DND-41 (cell line): ENCODE data around the gene MRAP.

Experiments
- ATAC-seq: fragments of 200-7000 bp; cut with Tn5 transposase; 3 replicates; pipeline ENCODE4 v1.9.1; 2021; ENCODE audit warnings: low read depth; ENCODE audit not compliant: insufficient read depth
- DNase-seq: peaks from one replicate; pipeline ENCODE4 v3.0.0-alpha.2; 2020
- H2AFZ ChIP-seq: 2 replicates; pipeline ENCODE4 v1.6.0; 2012; ENCODE audit warnings: low read depth, low read length
- H3K27ac ChIP-seq: 2 replicates; pipeline ENCODE4 v1.5.1; 2012; ENCODE audit warnings: low read length, inconsistent platforms
- H3K27me3 ChIP-seq: fragments of 200-600 bp; sonication (generic); 2 replicates; pipeline ENCODE4 v1.6.0; 2012; ENCODE audit warnings: low read length, mild to moderate bottlenecking, inconsistent platforms; ENCODE audit not compliant: insufficient read depth, poor library complexity
- H3K36me3 ChIP-seq: 2 replicates; pipeline ENCODE4 v1.5.1; 2012; ENCODE audit warnings: low read length, inconsistent platforms; ENCODE audit not compliant: insufficient read depth
- H3K4me1 ChIP-seq: 2 replicates; pipeline ENCODE4 v1.5.1; 2012; ENCODE audit warnings: mild to moderate bottlenecking, low read length; ENCODE audit not compliant: insufficient read depth
- H3K4me2 ChIP-seq: 2 replicates; pipeline ENCODE4 v1.6.0; 2012; ENCODE audit warnings: mild to moderate bottlenecking, moderate library complexity, low read length, inconsistent platforms; ENCODE audit not compliant: insufficient read depth
- H3K4me3 ChIP-seq, 2 experiments: fragments of 200-600 bp in 1 of 2; shearing (Covaris generic) in 1 of 2; 2 replicates each; pipeline ENCODE4 v1.5.1; 2012 to 2016; ENCODE audit warnings: inconsistent platforms in 2 of 2, low read length in 2 of 2, mild to moderate bottlenecking in 2 of 2, low read depth in 1 of 2, moderate library complexity in 1 of 2
- H3K79me2 ChIP-seq: 2 replicates; pipeline ENCODE4 v1.6.0; 2012; ENCODE audit warnings: low read length, inconsistent platforms; ENCODE audit not compliant: insufficient read depth
- H3K9ac ChIP-seq: 2 replicates; pipeline ENCODE4 v1.6.0; 2012; ENCODE audit warnings: low read depth, mild to moderate bottlenecking, inconsistent platforms, low read length, moderate library complexity
- H3K9me3 ChIP-seq: 2 replicates; pipeline ENCODE4 v1.5.1; 2012; ENCODE audit warnings: low read length, moderate library complexity, mild to moderate bottlenecking, inconsistent platforms; ENCODE audit not compliant: insufficient read depth, severe bottlenecking
- H4K20me1 ChIP-seq: 2 replicates; pipeline ENCODE4 v1.6.0; 2012; ENCODE audit warnings: low read length; ENCODE audit not compliant: insufficient read depth
- EZH2 ChIP-seq: IDR thresholded peaks from 3 replicates; pipeline ENCODE4 v1.6.1; 2012; ENCODE audit warnings: borderline replicate concordance, low read depth, mild to moderate bottlenecking, moderate library complexity, low read length, inconsistent platforms; ENCODE audit not compliant: severe bottlenecking
- TF ChIP-seq, protein P1 (sequence below): IDR thresholded peaks from 2 replicates; pipeline ENCODE4 v1.5.1; 2012; ENCODE audit warnings: borderline replicate concordance, low read length, moderate library complexity, mild to moderate bottlenecking; ENCODE audit not compliant: poor library complexity, severe bottlenecking; ENCODE audit errors: extremely low read depth

MRAP gene

DNA sequence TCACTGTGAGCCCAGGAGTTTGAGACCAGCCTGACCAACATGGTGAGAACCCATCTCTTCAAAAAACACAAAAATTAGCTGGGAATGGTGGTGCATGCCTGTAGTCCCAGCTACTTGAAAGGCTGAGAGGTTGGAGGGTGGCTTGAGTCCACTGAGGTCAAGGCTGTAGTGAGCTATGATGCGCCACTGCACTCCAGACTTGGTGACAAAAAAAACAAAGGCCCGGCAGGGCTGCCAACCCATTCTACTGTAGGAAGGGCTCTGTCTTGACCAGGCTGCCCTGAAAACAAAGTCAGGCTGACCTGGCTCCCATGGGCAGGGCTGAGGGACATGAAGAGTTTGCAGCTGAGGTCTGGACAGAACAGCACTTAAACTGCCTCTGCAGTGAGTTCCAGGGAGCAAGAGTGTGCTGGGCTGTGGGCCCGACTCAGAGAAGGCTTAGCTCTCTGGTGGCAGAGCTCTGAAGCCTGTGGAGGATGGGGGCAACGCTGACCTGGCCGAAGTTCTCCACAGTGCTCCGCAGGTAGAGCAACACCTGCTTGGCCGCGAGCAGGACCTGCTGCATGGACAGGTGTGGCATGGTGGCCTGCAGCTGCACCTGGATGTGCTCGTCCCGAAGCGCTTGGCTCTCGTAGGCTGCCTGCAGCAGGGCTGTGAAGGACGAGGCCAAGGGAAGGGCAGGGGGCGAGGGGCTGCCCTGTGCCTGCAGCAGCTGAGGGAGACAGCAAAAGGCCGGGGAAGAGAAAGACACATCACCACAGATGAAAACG, 51.7 kb downstream of the MRAP start:
- H2AFZ ChIP-seq = no peak overlapping the region
- no peaks in the 10 kb centered on the region for H3K27me3 ChIP-seq
- TF ChIP-seq, protein P1, sequence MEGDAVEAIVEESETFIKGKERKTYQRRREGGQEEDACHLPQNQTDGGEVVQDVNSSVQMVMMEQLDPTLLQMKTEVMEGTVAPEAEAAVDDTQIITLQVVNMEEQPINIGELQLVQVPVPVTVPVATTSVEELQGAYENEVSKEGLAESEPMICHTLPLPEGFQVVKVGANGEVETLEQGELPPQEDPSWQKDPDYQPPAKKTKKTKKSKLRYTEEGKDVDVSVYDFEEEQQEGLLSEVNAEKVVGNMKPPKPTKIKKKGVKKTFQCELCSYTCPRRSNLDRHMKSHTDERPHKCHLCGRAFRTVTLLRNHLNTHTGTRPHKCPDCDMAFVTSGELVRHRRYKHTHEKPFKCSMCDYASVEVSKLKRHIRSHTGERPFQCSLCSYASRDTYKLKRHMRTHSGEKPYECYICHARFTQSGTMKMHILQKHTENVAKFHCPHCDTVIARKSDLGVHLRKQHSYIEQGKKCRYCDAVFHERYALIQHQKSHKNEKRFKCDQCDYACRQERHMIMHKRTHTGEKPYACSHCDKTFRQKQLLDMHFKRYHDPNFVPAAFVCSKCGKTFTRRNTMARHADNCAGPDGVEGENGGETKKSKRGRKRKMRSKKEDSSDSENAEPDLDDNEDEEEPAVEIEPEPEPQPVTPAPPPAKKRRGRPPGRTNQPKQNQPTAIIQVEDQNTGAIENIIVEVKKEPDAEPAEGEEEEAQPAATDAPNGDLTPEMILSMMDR = no peak
- no peak for TF ChIP-seq EZH2
- H3K4me1 ChIP-seq = no peaks in the 10 kb centered on the region
- no peak overlapping the region for H3K4me2 ChIP-seq
- no peak overlapping the region for H3K27ac ChIP-seq
- DNase-seq = no peak
- H3K4me3 ChIP-seq = no peak overlapping the region
- no peaks in the 10 kb centered on the region for H3K79me2 ChIP-seq
- 0 out of 2 replicates have a peak, but pooled peaks cover 2% of the 10 kb centered on the region for H4K20me1 ChIP-seq
- peaks cover 1% of the 10 kb centered on the region for H3K9me3 ChIP-seq
- peaks cover 100% of the 10 kb centered on the region for H3K36me3 ChIP-seq
- ATAC-seq = no peak
- no peak overlapping the region for H3K9ac ChIP-seq

DNA sequence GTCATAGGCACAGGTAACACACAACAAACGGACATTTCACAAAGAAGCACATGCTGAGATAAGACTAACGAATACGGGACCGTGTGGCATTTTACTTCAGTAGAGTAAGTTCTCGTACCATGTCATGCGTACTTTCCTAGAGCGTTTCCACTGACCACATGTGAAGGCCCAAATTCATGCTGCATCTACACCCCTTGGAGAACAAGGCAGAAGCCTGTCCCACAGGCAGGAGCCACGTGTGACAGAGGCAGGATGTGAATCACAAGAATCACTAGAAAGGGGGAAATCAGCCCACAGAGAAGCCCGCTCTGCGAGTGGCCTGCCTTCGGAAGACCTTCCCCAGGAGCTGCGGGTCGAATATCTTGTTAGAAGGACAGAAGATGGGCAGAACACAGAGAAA, 52.3 kb downstream of the MRAP start:
- TF ChIP-seq, protein P1 = no peak
- TF ChIP-seq EZH2 = no peak
- no peak overlapping the region for H2AFZ ChIP-seq
- H4K20me1 ChIP-seq = 0 out of 2 replicates have a peak, but pooled peaks cover 2% of the 10 kb centered on the region
- H3K36me3 ChIP-seq = peaks cover 100% of the 10 kb centered on the region
- no peak overlapping the region for H3K27ac ChIP-seq
- H3K9me3 ChIP-seq = no peaks in the 10 kb centered on the region
- H3K4me1 ChIP-seq = no peaks in the 10 kb centered on the region
- H3K79me2 ChIP-seq = no peaks in the 10 kb centered on the region
- no peaks in the 10 kb centered on the region for H3K27me3 ChIP-seq
- no peak for ATAC-seq
- H3K9ac ChIP-seq = no peak overlapping the region
- no peak for DNase-seq
- H3K4me2 ChIP-seq = no peak overlapping the region
- H3K4me3 ChIP-seq = no peak overlapping the region

GRCh38 chr21:32351428-32351827, 52.8 kb downstream of the MRAP start:
- Histone ChIP-seq H3K36me3 (peaks cover 100% of the 10 kb centered on the region), H3K9ac (no peak overlapping the region), H3K79me2 (no peaks in the 10 kb centered on the region), H3K4me1 (no peaks in the 10 kb centered on the region), H2AFZ (no peak overlapping the region), H3K27ac (no peak overlapping the region), H3K4me2 (no peak overlapping the region), H3K4me3 (no peak overlapping the region), H3K27me3 (no peaks in the 10 kb centered on the region), H3K9me3 (no peaks in the 10 kb centered on the region), H4K20me1 (0 out of 2 replicates have a peak, but pooled peaks cover 2% of the 10 kb centered on the region)
- ATAC-seq (no peak), DNase-seq (no peak)
- TF ChIP-seq, protein P1 = no peak
- no peak for TF ChIP-seq EZH2
